Colonic mucosa (tissue), 4 donors: ENCODE measurements around the gene PIK3CD. TPM values are rescaled to one million over a fixed set of nuclear protein-coding genes. Genes with fewer than 3 reads are reported as not detected.

Experiments used
- DNase-seq: peaks from one replicate; pipeline ENCODE4 v3.0.0-alpha.2; 2020
- H3K27ac ChIP-seq: fragments of 200-600 bp; one replicate; pipeline ENCODE4 v1.8.0; 2021
- H3K27me3 ChIP-seq: fragments of 200-600 bp; one replicate; pipeline ENCODE4 v1.8.0; 2021
- H3K36me3 ChIP-seq: fragments of 200-600 bp; one replicate; pipeline ENCODE4 v1.8.0; 2021
- H3K4me1 ChIP-seq: fragments of 200-600 bp; one replicate; pipeline ENCODE4 v1.8.0; 2021; ENCODE audit warnings: mild to moderate bottlenecking
- H3K4me3 ChIP-seq: fragments of 200-600 bp; one replicate; pipeline ENCODE4 v1.8.0; 2021
- H3K9ac ChIP-seq, 2 donors: one replicate each; pipeline ENCODE4 v1.7.0; 2013; ENCODE audit warnings: control low read depth in 2 of 2, low read depth in 2 of 2, low read length in 2 of 2
- H3K9me3 ChIP-seq: fragments of 200-600 bp; one replicate; pipeline ENCODE4 v1.8.0; 2021
- intact Hi-C: fragments of 100-400 bp; cut with DNase I; formaldehyde crosslinking; loops from one replicate; pipeline ENCODE4 v1.14.1; 2022
- total RNA-seq, 2 donors: library from RNA; stranded (reverse); fragmentation: NEBNext Ultra II Directional in 1 of 2; extraction: Animal tissue kit (Norgen Biotek cat#: 25700) in 1 of 2; gene quantifications; one replicate each; pipeline ENCODE4 v1.2.1, GENCODE V29; 2021
- TF ChIP-seq, protein P1 (sequence below): fragments of 200-600 bp; IDR thresholded peaks from one replicate; pipeline ENCODE4 v1.8.0; 2022; ENCODE audit warnings: antibody characterized with exemption, mild to moderate bottlenecking
- donor health status: healthy.
- donor health status: DM: no; HTN: no; CAD: no.
- donor health status: DM: no; HTN: no; CAD: no.

The PIK3CD gene
- total RNA-seq, 2 donors from 2014 or later, result 3.5 TPM

DNA sequence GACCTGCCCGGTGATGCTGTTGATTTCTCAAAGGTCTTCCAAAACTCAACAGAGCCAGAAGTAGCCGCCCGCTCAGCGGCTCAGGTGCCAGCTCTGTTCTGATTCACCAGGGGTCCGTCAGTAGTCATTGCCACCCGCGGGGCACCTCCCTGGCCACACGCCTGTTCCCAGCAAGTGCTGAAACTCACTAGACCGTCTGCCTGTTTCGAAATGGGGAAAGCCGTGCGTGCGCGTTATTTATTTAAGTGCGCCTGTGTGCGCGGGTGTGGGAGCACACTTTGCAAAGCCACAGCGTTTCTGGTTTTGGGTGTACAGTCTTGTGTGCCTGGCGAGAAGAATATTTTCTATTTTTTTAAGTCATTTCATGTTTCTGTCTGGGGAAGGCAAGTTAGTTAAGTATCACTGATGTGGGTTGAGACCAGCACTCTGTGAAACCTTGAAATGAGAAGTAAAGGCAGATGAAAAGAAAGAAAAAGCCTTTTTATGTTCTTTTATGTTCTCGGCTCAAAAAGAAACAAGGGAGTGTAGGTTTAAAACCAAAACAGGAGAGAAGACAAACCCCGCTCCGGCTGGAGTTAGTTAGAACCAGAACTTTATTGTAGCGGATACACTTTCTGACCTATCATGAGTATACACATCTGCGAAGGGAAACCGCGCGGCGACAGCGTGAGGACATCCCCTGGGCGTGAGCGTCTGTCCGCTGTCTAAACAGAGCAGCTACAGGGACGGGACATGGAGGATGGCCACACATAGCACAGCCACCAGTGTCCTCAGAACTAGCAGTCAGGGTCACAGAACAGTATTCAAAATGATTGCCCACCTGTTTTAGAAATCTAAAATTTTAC is 77.1 kb downstream of the PIK3CD start:
- H3K36me3 ChIP-seq, result peaks cover 32% of the 10 kb centered on the region
- no peaks in the 10 kb centered on the region for H3K4me1 ChIP-seq
- TF ChIP-seq, protein P1, sequence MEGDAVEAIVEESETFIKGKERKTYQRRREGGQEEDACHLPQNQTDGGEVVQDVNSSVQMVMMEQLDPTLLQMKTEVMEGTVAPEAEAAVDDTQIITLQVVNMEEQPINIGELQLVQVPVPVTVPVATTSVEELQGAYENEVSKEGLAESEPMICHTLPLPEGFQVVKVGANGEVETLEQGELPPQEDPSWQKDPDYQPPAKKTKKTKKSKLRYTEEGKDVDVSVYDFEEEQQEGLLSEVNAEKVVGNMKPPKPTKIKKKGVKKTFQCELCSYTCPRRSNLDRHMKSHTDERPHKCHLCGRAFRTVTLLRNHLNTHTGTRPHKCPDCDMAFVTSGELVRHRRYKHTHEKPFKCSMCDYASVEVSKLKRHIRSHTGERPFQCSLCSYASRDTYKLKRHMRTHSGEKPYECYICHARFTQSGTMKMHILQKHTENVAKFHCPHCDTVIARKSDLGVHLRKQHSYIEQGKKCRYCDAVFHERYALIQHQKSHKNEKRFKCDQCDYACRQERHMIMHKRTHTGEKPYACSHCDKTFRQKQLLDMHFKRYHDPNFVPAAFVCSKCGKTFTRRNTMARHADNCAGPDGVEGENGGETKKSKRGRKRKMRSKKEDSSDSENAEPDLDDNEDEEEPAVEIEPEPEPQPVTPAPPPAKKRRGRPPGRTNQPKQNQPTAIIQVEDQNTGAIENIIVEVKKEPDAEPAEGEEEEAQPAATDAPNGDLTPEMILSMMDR, result no peak
- H3K27ac ChIP-seq, result no peak overlapping the region
- no peaks in the 10 kb centered on the region for H3K9me3 ChIP-seq
- no peak overlapping the region for H3K4me3 ChIP-seq
- no peak overlapping the region for H3K9ac ChIP-seq
- DNase-seq, result no peak
- intact Hi-C loops, result no loop called here
- H3K27me3 ChIP-seq, result no peaks in the 10 kb centered on the region

DNA sequence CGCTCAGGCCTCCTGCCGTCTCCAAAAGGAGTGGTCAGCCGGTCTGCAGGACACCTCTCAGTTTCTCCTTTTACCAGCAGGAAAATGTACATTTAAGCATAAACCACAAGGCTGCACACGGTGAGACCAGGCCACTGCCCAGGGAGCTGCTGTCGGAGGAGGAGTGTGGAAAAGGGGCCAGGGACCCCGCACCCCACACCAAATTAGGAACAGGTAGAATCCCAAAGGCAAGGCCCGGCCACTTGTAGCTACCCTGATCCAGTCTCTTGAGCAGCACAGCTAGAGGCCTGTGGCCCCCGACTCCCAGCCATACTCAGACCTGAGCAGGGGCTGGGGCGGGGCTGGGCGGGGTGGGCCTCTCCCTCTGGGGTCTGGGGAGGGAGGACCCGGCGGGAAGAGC is 78.0 kb downstream of the PIK3CD start:
- H3K9ac ChIP-seq, result no peak overlapping the region
- no peak overlapping the region for H3K4me3 ChIP-seq
- H3K27ac ChIP-seq, result no peak overlapping the region
- no peak for DNase-seq
- H3K4me1 ChIP-seq, result no peaks in the 10 kb centered on the region
- H3K9me3 ChIP-seq, result no peaks in the 10 kb centered on the region
- peaks cover 39% of the 10 kb centered on the region for H3K36me3 ChIP-seq
- TF ChIP-seq, protein P1, result no peak
- H3K27me3 ChIP-seq, result no peaks in the 10 kb centered on the region
- intact Hi-C loops, result no loop called here

DNA sequence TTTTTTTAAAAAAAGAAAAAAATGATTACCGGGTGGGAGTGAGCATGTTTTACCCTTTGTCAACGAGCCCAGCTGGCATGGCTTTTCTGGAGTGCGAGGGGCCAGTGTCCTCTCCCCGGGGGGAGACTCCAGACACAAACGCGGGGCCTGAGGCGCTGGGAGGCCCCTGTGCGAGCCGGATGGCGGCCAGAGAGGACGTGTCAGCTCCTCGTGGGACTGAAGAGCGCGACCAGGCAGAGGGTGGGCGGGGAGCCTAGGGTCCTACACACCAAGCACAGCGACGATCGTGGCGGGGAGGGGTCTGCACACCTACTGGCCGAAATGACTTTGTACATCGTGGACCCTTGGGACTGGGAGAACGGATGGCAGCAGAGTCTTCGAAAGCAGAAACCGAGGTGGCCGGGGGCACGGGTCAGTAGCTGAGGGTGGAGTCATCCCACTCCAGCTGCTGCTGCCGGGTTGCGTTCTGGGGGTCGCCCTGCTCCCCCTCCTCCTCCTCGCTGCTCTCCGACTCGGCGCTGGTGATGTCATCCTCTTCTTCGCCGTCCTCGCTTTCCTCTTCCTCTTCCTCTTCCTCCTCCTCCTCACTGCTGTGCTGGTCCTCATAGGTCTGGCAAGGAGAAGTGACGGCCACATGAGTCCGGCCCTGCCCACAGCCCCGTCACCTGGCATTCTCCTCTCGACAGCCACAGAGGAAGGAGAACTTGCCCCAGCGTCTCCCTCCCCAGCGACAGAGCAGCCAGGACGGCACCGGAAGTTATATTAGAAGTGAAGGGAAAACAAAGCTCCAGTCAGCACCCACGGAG is 78.8 kb downstream of the PIK3CD start:
- peak; percentile 39 for DNase-seq
- Histone ChIP-seq H3K36me3 (peaks cover 46% of the 10 kb centered on the region), H3K27ac (no peak overlapping the region), H3K9me3 (no peaks in the 10 kb centered on the region), H3K27me3 (no peaks in the 10 kb centered on the region), H3K4me1 (no peaks in the 10 kb centered on the region), H3K4me3 (no peak overlapping the region), H3K9ac (no peak overlapping the region)
- TF ChIP-seq, protein P1, result no peak
- intact Hi-C loops, result no loop called here

DNA sequence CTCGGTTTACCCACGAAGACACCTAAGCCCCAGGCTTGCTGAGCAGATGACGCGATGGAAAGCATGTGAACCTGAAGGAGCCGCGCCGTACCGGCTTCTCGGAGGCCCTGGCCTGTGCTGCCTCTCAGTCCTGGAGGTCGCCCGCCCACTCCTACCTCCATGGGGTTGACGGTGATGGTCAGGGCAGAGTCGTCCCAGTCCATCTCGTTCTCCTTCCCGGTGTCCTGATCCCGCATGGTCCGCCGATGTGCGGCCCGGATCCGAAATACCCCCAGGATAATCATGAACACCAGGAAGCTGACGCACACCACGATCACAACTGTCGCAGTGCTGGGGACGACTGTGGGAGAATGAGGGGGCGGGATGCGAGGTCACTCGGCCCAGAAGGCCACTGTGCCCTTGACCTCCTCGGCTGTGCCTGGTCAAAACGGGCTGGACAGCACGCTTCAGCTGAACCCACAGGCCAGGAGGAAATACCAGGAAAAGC is 79.6 kb downstream of the PIK3CD start:
- no peak overlapping the region for H3K9ac ChIP-seq
- no peak overlapping the region for H3K4me3 ChIP-seq
- no peaks in the 10 kb centered on the region for H3K27me3 ChIP-seq
- intact Hi-C loops, result no loop called here
- TF ChIP-seq, protein P1, result no peak
- H3K27ac ChIP-seq, result no peak overlapping the region
- peaks cover 47% of the 10 kb centered on the region for H3K36me3 ChIP-seq
- no peak for DNase-seq
- H3K9me3 ChIP-seq, result no peaks in the 10 kb centered on the region
- H3K4me1 ChIP-seq, result no peaks in the 10 kb centered on the region

DNA sequence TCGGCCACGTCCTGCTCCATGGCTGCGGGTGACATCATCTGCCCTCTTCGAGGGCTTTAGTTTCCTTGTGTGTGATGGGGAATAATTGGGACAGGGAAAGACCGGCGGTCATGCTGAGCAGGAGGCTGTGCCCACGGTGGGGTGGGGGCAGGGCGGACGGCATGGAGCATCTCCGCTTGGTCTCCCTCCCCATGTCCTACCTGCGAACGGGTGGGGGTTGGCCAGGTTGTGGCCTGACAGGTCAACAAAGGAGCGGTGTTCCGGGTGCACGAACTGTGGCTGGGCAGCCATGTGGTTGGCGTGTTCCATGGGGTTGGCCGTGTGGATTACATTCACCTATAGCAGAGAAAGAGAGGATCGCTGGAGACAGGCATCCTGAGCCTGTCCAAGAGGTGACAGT is 80.0 kb downstream of the PIK3CD start:
- peaks cover 47% of the 10 kb centered on the region for H3K36me3 ChIP-seq

More for the DNA sequence above, 80.0 kb downstream of the PIK3CD start:
- H3K4me3 ChIP-seq, result no peak overlapping the region
- no peaks in the 10 kb centered on the region for H3K27me3 ChIP-seq
- H3K9me3 ChIP-seq, result no peaks in the 10 kb centered on the region
- intact Hi-C loops, result no loop called here
- H3K4me1 ChIP-seq, result no peaks in the 10 kb centered on the region
- H3K27ac ChIP-seq, result no peak overlapping the region
- TF ChIP-seq, protein P1, result no peak
- no peak overlapping the region for H3K9ac ChIP-seq
- DNase-seq, result no peak
